ENCODE measurements around the gene LHFPL6. TPM values are rescaled to one million over a fixed set of nuclear protein-coding genes. Genes with fewer than 3 reads are reported as not detected.

The LHFPL6 gene
- total RNA-seq, 1 donor from 2014 or later: 31.4 TPM

- Histone ChIP-seq H3K36me3 (ENCODE audit: insufficient read depth, low read length) (no peaks in the 10 kb centered on the region), H3K9ac (ENCODE audit: low read length) (no peak overlapping the region), H3K4me2 (ENCODE audit: low read length) (no peak overlapping the region), H3K4me1 (ENCODE audit: insufficient read depth, low read length) (peaks cover 17% of the 10 kb centered on the region), H3K79me2 (ENCODE audit: insufficient read depth, low read length) (no peaks in the 10 kb centered on the region), H2AFZ (ENCODE audit: low read depth, low read length) (no peak overlapping the region), H3K9me3 (ENCODE audit: insufficient read depth, low read depth, low read length) (no peaks in the 10 kb centered on the region), H3K4me3 (ENCODE audit: insufficient read depth, low read depth, low read length) (no peak overlapping the region), H3K27me3 (ENCODE audit: insufficient read depth, low read length) (no peaks in the 10 kb centered on the region), H4K20me1 (ENCODE audit: insufficient read depth, low read length) (no peaks in the 10 kb centered on the region), H3K27ac (ENCODE audit: low read depth, low read length) (no peak overlapping the region)
- no peak overlapping the region for H3K4me3 Mint-ChIP-seq (ENCODE audit: unreplicated experiment)
- H3K27ac Mint-ChIP-seq (ENCODE audit: unreplicated experiment): no peak overlapping the region
- DNase-seq (ENCODE audit: low read depth) (no peak), FAIRE-seq (no peak)
- no peaks in the 10 kb centered on the region for H3K36me3 Mint-ChIP-seq (ENCODE audit: low read depth, unreplicated experiment)
- H3K27me3 Mint-ChIP-seq (ENCODE audit: low read depth, unreplicated experiment): no peaks in the 10 kb centered on the region
- TF ChIP-seq, protein P1, sequence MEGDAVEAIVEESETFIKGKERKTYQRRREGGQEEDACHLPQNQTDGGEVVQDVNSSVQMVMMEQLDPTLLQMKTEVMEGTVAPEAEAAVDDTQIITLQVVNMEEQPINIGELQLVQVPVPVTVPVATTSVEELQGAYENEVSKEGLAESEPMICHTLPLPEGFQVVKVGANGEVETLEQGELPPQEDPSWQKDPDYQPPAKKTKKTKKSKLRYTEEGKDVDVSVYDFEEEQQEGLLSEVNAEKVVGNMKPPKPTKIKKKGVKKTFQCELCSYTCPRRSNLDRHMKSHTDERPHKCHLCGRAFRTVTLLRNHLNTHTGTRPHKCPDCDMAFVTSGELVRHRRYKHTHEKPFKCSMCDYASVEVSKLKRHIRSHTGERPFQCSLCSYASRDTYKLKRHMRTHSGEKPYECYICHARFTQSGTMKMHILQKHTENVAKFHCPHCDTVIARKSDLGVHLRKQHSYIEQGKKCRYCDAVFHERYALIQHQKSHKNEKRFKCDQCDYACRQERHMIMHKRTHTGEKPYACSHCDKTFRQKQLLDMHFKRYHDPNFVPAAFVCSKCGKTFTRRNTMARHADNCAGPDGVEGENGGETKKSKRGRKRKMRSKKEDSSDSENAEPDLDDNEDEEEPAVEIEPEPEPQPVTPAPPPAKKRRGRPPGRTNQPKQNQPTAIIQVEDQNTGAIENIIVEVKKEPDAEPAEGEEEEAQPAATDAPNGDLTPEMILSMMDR (IDR thresholded peaks at IDR 0.05; ENCODE audit: insufficient read depth, low read depth, low read length): no peak
- no peak for TF ChIP-seq EZH2 (IDR thresholded peaks at IDR 0.05; ENCODE audit: insufficient read depth, low read length)
- peaks cover 5% of the 10 kb centered on the region for H3K4me1 Mint-ChIP-seq (ENCODE audit: low read depth, unreplicated experiment)
- no peaks in the 10 kb centered on the region for H3K9me3 Mint-ChIP-seq (ENCODE audit: unreplicated experiment)
Observed at GRCh38 chr13:39483326-39483725, 119.7 kb downstream of the LHFPL6 start.

DNA sequence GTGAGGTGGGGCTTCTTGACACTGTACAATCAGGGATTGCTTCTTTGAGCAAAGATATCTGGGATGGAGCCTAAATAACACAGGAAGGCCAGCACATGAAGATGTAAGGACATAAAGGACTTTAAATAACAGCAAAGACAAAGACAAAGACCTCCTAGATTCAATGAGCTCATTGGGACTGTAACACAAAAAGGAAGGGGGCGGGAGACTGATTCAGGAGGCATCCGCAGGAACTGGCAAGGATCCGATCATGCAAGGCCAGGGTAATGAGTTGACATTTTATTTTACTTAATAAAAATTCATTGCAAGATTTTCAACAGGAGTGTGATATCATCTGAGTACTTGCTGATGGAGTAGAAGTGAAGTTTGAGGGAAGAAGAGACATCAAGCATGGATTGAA lies 121.5 kb downstream of the LHFPL6 start:
- Histone ChIP-seq H3K9ac (ENCODE audit: low read length) (no peak overlapping the region), H3K9me3 (ENCODE audit: insufficient read depth, low read depth, low read length) (no peaks in the 10 kb centered on the region), H3K27me3 (ENCODE audit: insufficient read depth, low read length) (no peaks in the 10 kb centered on the region), H3K4me3 (ENCODE audit: insufficient read depth, low read depth, low read length) (no peak overlapping the region), H3K27ac (ENCODE audit: low read depth, low read length) (no peak overlapping the region), H3K4me1 (ENCODE audit: insufficient read depth, low read length) (peaks cover 17% of the 10 kb centered on the region), H2AFZ (ENCODE audit: low read depth, low read length) (no peak overlapping the region), H3K36me3 (ENCODE audit: insufficient read depth, low read length) (no peaks in the 10 kb centered on the region), H3K79me2 (ENCODE audit: insufficient read depth, low read length) (no peaks in the 10 kb centered on the region), H3K4me2 (ENCODE audit: low read length) (no peak overlapping the region), H4K20me1 (ENCODE audit: insufficient read depth, low read length) (no peaks in the 10 kb centered on the region)
- Mint-ChIP-seq H3K4me3 (ENCODE audit: unreplicated experiment) (no peak overlapping the region), H3K27me3 (ENCODE audit: low read depth, unreplicated experiment) (no peaks in the 10 kb centered on the region), H3K27ac (ENCODE audit: unreplicated experiment) (no peak overlapping the region), H3K4me1 (ENCODE audit: low read depth, unreplicated experiment) (peaks cover 5% of the 10 kb centered on the region), H3K9me3 (ENCODE audit: unreplicated experiment) (no peaks in the 10 kb centered on the region), H3K36me3 (ENCODE audit: low read depth, unreplicated experiment) (no peaks in the 10 kb centered on the region)
- DNase-seq (ENCODE audit: low read depth): no peak
- no peak for TF ChIP-seq EZH2 (IDR thresholded peaks at IDR 0.05; ENCODE audit: insufficient read depth, low read length)
- TF ChIP-seq, protein P1 (IDR thresholded peaks at IDR 0.05; ENCODE audit: insufficient read depth, low read depth, low read length): no peak
- FAIRE-seq: no peak

DNA sequence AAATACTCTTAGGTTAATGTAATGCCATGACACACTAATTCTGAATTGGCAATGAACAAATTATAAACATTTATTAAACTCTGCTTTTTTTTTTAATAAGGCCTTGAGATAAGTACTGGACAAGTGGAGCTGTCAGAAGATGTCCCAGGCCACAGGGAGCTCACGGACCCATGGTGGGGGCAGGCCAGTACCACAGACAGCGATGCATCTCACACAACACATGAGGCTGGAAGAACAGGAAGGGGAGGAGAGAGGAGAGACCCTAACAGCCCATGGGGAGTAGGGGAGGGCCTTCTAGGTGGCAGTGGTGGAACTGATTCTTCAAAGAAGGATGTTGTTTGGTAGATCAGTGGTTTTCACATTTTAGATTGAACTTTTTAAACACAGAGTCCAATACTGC lies 128.4 kb downstream of the LHFPL6 start:
- Mint-ChIP-seq H3K9me3 (ENCODE audit: unreplicated experiment) (peaks cover 4% of the 10 kb centered on the region), H3K27ac (ENCODE audit: unreplicated experiment) (no peak overlapping the region)

More for the DNA sequence above, 128.4 kb downstream of the LHFPL6 start:
- no peaks in the 10 kb centered on the region for H3K27me3 ChIP-seq (ENCODE audit: insufficient read depth, low read length)
- no peak overlapping the region for H3K4me3 ChIP-seq (ENCODE audit: insufficient read depth, low read depth, low read length)
- H2AFZ ChIP-seq (ENCODE audit: low read depth, low read length): no peak overlapping the region
- no peaks in the 10 kb centered on the region for H3K79me2 ChIP-seq (ENCODE audit: insufficient read depth, low read length)
- H3K4me3 Mint-ChIP-seq (ENCODE audit: unreplicated experiment): no peak overlapping the region
- DNase-seq (ENCODE audit: low read depth) (no peak), FAIRE-seq (no peak)
- H3K36me3 Mint-ChIP-seq (ENCODE audit: low read depth, unreplicated experiment): peaks cover 3% of the 10 kb centered on the region
- no peaks in the 10 kb centered on the region for H3K4me1 ChIP-seq (ENCODE audit: insufficient read depth, low read length)
- no peak overlapping the region for H3K9ac ChIP-seq (ENCODE audit: low read length)
- no peaks in the 10 kb centered on the region for H3K27me3 Mint-ChIP-seq (ENCODE audit: low read depth, unreplicated experiment)
- H3K9me3 ChIP-seq (ENCODE audit: insufficient read depth, low read depth, low read length): no peaks in the 10 kb centered on the region
- no peak overlapping the region for H3K4me2 ChIP-seq (ENCODE audit: low read length)
- no peaks in the 10 kb centered on the region for H3K4me1 Mint-ChIP-seq (ENCODE audit: low read depth, unreplicated experiment)
- no peaks in the 10 kb centered on the region for H3K36me3 ChIP-seq (ENCODE audit: insufficient read depth, low read length)
- peaks cover 2% of the 10 kb centered on the region for H4K20me1 ChIP-seq (ENCODE audit: insufficient read depth, low read length)
- H3K27ac ChIP-seq (ENCODE audit: low read depth, low read length): no peak overlapping the region
- no peak for TF ChIP-seq EZH2 (IDR thresholded peaks at IDR 0.05; ENCODE audit: insufficient read depth, low read length)
- TF ChIP-seq, protein P1 (IDR thresholded peaks at IDR 0.05; ENCODE audit: insufficient read depth, low read depth, low read length): no peak

Data from astrocyte (in vitro differentiated cells and primary cell).